Activated CD4-positive, alpha-beta T cell treated with anti-CD3 and anti-CD28 coated beads, Interleukin-2, Interleukin-4, amounts not matched to agents 100 ng/mL and 50 ng/mL, durations not matched to agents 16 hours and 8 hours (primary cell): ENCODE results near the gene TMEM156.
A peak's percentile ranks its signal among the peaks of the same experiment; 100 is the strongest.
"Not testable (repeated sequence)": the region's sequence is repeated elsewhere in the genome, so short reads cannot be mapped to it uniquely, and the experiment has no call there.

Experiments used
- DNase-seq: peaks from one replicate; pipeline ENCODE4 v3.0.0-alpha.2; 2020; ENCODE audit warnings: low spot score

TMEM156 gene

GRCh38 chr4:39043861-39044363 lies 11.7 kb upstream of the TMEM156 start:
- DNase-seq, result no peak

- DNase-seq, result no peak
These were observed 11.1 kb upstream of the TMEM156 start for GRCh38 chr4:39043058-39043860.

GRCh38 chr4:39042366-39042765 lies 10.2 kb upstream of the TMEM156 start:
- DNase-seq, result no peak

DNA sequence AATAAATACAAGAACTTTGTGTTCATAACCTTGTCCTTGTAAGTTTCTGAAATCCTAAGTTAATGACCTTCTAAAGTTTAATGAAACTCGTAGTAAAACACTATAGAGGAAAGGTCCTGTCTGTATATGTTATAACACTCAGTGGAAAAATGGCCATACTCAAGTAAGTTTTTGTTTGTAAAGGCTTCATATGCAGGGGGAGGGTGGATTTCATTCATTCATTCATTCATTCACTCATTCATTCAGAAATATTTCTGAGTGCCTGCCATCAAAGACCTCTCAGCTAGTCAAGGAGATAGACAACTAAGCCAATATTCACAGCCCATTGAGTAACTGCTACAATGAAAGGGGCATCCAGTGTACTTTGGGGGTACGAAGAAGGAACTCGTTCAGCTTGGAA lies 6.9 kb upstream of the TMEM156 start:
- DNase-seq, result no peak

DNA sequence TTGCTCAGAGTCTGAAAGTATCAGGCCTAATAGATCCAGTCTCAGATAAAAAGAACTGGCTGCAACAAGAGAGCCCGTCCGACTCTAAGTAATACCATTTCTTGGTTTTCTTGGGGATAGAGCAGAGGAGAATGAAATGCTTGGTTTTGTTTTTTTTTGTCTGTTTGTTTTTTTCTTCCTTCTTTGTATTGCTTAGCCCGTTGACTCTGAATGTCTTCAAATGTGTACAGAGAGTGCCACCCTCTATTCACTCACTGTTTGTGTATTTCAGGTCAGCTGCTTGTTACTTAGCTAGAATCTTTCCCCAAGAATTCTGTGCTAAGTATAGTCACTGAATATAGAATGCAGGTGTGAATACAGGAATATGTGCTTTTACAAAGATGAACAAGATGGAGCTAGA lies 5.7 kb upstream of the TMEM156 start:
- DNase-seq, result no peak

- no peak for DNase-seq
These were observed 5.2 kb upstream of the TMEM156 start for GRCh38 chr4:39037491-39037825.

DNA sequence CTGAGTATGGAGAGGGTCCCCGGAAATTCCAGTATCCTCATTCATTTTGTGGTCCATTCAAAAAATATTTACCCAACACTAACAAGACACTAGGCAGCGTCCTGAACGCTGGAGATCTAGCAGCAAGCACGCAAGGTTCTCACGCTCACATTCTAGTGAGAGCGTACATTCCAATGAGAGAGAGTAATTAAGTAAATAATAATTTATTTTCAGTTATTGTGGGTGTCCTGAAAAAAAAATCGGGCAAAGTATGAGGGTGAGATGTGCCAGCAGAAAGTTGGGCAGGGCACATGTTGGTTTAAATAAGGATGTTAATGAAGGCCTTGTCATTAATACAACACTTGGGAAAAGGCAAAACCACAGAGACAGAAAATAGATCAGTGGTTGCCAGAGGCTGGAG lies 4.0 kb upstream of the TMEM156 start:
- DNase-seq, result no peak

DNA sequence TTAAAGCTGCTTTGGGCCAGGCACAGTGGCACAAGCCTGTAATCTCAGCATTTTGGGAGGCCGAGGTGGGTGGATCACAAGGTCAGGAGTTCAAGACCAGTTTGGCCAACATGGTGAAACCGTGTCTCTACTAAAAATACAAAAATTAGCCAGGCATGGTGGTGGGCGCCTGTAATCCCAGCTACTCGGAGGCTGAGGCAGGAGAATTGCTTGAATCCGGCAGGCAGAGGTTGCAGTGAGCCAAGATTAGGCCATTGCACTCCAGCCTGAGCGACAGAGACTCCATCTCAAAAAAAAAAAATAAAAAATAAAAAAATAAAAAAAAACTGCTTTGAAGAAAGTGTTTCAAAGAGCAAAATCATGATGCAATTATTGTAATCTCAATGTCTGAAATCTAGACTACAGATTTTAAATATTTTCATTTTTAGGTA lies 604 bp downstream of the TMEM156 start:
- not testable (repeated sequence) for DNase-seq

DNA sequence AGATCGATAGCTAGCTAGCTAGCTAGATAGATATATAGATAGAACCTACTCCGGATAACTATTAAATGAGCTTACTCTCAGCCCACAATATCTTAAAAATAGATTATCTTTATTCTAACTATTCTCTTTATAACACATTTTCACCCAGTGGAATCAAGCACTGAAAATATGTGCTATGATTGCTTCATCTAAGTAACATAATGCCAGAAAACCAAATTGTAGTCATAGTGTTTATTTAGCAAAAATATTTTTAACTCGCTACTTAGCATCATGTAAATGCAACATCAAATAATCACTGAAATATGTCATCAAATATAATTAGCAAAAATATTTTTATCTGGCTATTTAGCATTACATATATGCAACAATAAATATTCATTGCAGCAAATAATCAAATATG lies 1.5 kb downstream of the TMEM156 start:
- no peak for DNase-seq

DNA sequence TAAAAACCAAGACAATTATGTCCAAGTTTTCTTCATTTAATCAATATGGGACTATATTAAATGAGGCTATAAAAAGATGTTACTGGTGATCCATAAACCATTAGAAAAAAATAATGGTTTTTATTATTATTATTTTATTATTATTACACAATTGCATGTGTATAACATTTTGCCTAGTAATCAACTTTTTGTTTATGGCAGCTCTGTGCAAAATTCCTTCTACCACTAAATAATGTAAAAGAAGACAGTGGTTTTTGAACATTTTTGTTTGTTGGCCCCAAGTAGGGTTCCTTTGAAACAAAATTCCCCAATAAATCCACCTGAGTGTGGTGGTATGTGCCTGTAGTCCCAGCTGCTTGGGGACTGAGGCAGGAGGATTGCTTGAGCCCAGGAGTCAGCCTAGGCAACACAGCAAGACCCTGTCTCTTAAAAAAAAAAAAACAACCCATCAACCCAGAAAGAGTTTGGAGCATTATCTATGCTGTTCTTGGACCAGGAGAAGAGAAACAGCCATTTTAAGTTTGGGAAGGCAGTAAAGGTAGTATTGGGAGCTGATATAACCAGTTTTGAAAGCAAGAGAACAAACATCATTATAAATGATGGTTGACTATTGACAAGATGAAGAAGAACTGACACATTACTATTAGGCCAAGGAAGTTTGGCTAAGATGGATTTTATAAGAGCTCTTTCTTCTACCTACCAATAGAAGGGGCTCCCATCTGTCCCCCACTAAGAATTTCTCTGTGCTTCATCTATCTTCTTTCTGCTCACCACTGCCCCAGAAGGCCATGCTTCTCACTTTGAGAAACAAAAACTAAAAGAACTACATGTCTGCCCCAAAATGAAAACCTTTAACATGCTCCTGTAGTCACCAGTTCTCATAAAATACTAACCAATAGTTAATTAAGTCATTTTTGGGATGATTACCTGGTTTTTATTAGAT lies 2.2 kb downstream of the TMEM156 start:
- DNase-seq, result peak; percentile 44

DNA sequence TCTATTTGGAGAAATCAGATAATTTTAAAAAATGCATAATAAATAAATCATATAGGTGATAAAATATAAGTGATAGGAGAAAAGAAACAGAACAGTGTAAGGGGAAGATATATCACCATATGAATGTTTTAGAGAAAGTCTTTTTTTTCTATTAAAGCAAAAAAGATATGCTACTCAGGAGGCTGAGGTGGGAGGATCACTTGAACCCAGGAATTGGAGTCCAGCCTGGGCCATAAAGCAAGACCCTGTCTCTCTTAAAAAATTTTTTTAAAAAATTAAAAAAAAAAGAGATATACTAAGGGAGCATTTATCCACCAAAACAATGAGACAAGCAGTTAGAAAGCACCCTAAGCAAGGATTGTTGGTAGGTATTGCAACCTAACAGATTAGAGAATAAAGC lies 6.1 kb downstream of the TMEM156 start:
- no peak for DNase-seq

- DNase-seq, result no peak
These were observed 6.6 kb downstream of the TMEM156 start for GRCh38 chr4:39025552-39026085.

DNA sequence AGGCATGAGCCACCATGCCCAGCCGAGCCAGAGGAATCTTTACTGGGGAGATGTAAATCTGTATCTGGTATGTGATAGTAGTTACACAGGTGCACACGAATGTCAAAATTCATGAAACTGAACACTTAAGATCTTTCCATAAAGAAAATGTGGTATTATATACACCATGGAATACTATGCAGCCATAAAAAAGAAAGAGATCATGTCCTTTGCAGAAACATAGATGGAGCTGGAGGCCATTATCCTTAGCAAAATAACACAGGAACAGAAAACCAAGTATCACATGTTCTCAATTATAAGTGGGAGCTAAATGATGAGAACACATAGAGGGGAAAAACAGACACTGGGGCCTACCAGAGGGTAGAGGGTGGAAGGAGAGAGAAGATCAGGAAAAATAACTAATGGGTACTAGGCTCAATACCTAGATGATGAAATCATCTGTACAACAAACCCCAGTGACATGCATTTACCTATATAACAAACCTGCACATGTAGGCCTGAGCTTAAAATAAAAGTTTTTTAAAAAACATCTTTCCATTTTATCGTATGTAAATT lies 7.8 kb downstream of the TMEM156 start:
- no peak for DNase-seq

GRCh38 chr4:39023059-39023458 lies 9.2 kb downstream of the TMEM156 start:
- no peak for DNase-seq

- DNase-seq, result no peak
These were observed 10.0 kb downstream of the TMEM156 start for GRCh38 chr4:39022241-39022640.

- DNase-seq, result no peak
These were observed 10.6 kb downstream of the TMEM156 start for GRCh38 chr4:39021631-39022030.

GRCh38 chr4:39020130-39020529 lies 12.1 kb downstream of the TMEM156 start:
- DNase-seq, result no peak

DNA sequence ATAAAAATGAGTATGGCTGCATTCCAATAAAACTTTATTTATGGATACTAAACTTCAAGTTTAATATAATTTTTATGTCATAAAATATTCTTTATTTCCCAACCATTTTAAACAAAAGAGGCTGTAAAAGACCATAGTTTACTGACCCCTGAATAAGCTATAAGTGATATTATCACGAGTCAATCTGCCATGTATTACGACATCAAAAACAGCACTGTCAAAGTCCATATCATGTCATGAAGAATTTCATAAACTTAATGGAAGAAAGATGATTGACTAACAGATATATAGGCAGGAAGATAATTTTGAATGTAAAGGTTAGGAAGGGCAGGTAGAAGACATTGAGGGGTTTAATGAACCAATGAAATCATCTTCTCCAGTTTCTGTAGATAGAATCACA lies 18.2 kb downstream of the TMEM156 start:
- no peak for DNase-seq

DNA sequence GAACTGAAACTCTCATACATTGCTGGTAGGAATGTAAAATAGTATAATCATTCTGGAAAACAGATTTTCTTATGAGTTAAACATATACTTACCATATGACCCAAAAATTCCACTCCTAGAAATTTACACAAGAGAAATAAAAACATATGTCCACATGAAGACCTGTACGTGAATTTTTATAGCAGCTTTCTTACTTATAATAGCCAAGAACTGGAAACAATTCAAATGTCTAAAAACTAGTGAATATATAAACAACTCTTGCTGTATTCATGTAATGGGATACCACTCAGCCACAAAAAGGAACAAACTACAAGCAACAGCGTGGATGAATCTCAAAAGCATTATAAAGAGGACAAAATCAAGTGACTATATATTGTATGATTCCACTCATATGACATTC lies 27.5 kb downstream of the TMEM156 start:
- DNase-seq, result no peak

- not testable (repeated sequence) for DNase-seq
These were observed 30.2 kb downstream of the TMEM156 start for GRCh38 chr4:39002058-39002457.

DNA sequence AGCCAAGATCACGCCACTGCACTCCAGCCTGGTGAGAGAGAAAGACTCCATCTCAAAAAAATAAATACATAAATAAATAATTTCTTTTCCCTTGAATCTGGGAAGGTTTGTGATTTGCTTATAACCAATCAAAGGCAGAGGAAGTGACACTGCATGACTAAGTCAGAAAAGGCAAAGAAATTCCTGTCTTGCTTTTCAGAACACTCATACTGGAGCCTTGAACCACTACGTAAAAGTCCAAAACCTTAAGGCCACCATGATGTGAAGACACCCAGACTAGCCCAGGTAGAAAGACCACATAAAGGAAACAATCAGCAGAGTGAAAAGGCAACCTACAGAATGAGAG lies 36.6 kb downstream of the TMEM156 start:
- no peak for DNase-seq

DNA sequence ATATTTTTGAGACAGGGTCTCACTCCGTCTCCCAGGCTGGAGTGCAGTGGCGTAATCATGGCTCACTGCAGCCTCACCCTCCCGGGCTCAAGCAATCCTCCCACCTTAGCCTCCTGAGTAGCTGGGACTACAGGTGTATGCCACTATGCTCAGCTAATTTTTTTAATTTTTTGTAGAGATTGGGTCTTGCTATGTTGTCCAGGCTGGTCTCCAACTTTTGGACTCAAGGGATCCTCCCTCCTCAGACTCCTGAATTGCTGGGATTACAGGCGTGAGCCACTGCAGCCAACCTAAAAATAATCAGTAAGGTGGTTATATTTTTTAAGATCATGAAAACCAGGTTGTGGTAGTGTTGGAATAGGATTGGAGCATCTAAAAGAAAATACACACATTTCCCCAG lies 38.1 kb downstream of the TMEM156 start:
- DNase-seq, result no peak

DNA sequence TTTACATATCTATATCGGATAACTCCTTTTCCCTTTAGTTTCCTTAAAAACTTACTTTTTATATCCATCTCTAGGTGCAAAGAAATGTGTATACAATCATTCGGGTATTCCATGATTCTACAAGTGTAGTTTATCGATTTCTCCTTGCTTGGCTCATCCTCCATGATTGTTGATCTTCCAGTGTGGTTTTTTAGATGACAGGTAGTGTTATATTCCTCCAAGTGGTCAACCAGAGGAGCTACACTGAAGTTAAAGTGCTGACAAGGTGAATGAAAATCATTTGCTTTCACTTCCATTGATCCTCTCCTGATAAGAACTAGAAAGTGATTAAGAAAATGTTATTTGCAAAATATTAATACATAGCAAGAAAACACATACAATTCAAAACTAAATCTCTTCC lies 38.5 kb downstream of the TMEM156 start:
- no peak for DNase-seq
